ENCODE results near the gene B9D1.

DNA sequence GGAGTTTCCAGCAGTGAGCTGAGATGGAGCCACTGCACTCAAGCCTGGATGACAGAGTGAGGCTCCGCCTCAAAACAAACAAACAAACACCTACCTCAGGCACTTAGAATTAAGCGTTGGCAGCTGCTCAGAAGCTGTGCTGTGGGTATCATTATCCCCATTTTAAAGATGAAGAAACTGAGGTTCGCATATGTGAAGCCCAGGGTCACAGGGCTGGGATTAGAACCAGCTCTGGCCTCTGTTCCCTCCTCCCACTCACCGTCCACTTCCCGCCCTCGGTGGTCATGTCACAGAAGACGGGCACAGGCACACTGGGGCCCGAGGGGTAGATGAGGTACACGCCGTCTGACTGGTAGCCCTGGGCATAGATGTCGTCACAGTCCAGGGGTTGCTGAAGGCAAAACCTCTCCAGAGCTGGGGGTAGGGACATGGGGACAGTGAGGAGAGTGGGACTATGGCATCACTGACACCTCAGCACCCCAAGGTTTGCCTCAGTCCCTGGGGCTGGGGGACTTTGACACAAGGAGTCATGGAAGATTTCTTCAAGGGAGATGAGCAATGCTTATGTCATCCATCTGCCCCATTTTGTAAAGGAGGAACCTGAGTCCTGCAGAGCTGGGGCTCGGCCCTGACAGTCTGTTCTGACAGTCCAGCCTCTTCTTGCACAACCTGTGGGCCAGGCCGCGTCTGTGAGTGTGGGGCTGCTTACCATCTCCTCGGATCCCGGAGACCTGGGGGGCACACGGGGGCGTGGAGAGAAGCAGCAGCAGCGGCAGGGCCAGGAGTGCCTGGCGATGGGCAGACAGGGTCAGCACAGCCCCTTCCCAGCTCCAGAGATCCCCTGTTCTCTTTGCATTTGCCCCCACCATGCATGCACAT is 23.8 kb upstream of the B9D1 start:
- no peak for TF ChIP-seq JUN (CRISPR knock-in tag; IDR thresholded peaks at IDR 0.05)
- TF ChIP-seq, protein P1, sequence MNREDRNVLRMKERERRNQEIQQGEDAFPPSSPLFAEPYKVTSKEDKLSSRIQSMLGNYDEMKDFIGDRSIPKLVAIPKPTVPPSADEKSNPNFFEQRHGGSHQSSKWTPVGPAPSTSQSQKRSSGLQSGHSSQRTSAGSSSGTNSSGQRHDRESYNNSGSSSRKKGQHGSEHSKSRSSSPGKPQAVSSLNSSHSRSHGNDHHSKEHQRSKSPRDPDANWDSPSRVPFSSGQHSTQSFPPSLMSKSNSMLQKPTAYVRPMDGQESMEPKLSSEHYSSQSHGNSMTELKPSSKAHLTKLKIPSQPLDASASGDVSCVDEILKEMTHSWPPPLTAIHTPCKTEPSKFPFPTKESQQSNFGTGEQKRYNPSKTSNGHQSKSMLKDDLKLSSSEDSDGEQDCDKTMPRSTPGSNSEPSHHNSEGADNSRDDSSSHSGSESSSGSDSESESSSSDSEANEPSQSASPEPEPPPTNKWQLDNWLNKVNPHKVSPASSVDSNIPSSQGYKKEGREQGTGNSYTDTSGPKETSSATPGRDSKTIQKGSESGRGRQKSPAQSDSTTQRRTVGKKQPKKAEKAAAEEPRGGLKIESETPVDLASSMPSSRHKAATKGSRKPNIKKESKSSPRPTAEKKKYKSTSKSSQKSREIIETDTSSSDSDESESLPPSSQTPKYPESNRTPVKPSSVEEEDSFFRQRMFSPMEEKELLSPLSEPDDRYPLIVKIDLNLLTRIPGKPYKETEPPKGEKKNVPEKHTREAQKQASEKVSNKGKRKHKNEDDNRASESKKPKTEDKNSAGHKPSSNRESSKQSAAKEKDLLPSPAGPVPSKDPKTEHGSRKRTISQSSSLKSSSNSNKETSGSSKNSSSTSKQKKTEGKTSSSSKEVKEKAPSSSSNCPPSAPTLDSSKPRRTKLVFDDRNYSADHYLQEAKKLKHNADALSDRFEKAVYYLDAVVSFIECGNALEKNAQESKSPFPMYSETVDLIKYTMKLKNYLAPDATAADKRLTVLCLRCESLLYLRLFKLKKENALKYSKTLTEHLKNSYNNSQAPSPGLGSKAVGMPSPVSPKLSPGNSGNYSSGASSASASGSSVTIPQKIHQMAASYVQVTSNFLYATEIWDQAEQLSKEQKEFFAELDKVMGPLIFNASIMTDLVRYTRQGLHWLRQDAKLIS (CRISPR knock-in tag; IDR thresholded peaks at IDR 0.05; ENCODE audit: borderline replicate concordance) = no peak

All from WTC11 (cell line).